GM12892 (cell line): Measurements from ENCODE around the gene PSMC4.

Experiments
- POLR2A ChIP-seq: IDR thresholded peaks from 2 replicates; pipeline ENCODE4 v1.6.1; 2011; ENCODE audit warnings: low read depth, low read length, control low read depth
- POLR2AphosphoS5 ChIP-seq: IDR thresholded peaks from 2 replicates; pipeline ENCODE4 v1.6.1; 2011; ENCODE audit warnings: low read depth, low read length, control low read depth
- TAF1 ChIP-seq: IDR thresholded peaks from 2 replicates; pipeline ENCODE4 v1.6.1; 2011; ENCODE audit warnings: low read depth, mild to moderate bottlenecking, control low read depth, low read length, borderline replicate concordance

- TF ChIP-seq POLR2A (no peak), POLR2AphosphoS5 (no peak), TAF1 (no peak)
Measured at GRCh38 chr19:39941151-39941550, 29.8 kb upstream of the PSMC4 start.
